ENCODE data around the gene PPM1A. TPM values are rescaled to one million over a fixed set of nuclear protein-coding genes. Genes with fewer than 3 reads are reported as not detected.
A peak's percentile ranks its signal among the peaks of the same experiment; 100 is the strongest.

Gene PPM1A
- total and polyA plus RNA-seq, 7 experiments from 2014 or later: 15.7 to 71.4 (median 43.0) TPM

GRCh38 chr14:60253649-60254048, 4.6 kb downstream of the PPM1A start:
- Mint-ChIP-seq H3K4me1 (peaks cover 41 to 79% (median 74%) of the 10 kb centered on the region in 7 donors), H3K36me3 (peaks cover 0 to 7% (median 7%) of the 10 kb centered on the region in 5 donors), H3K27me3 (no peaks in the 10 kb centered on the region), H3K9me3 (peaks cover 0 to 3% (median 0%) of the 10 kb centered on the region in 11 donors), H3K27ac (no peak overlapping the region), H3K4me3 (no peak overlapping the region)
- ATAC-seq (no peak), DNase-seq (no peak)
- intact Hi-C loops (cut with micrococcal nuclease): loop anchor here in 1 of 2 donors (5.0 kb wide), 1 partner anchor 44 kb away; no protein-coding TSS in a partner anchor
- Histone ChIP-seq H3K4me3 (ENCODE audit: low read length) (no peak overlapping the region), H3K4me1 (ENCODE audit: control insufficient read depth in 2 of 2, insufficient read depth in 2 of 2, low read length in 2 of 2) (peaks cover 7 to 32% of the 10 kb centered on the region in 2 donors), H3K36me3 (ENCODE audit: control insufficient read depth in 2 of 3, insufficient read depth in 3 of 3, low read length in 3 of 3) (no peaks in the 10 kb centered on the region), H3K9me3 (ENCODE audit: control insufficient read depth in 2 of 3, low read length in 3 of 3) (no peaks in the 10 kb centered on the region), H3K27ac (ENCODE audit: low read depth, low read length) (no peak overlapping the region), H3K27me3 (ENCODE audit: control insufficient read depth in 2 of 2, insufficient read depth in 2 of 2, low read length in 2 of 2) (no peaks in the 10 kb centered on the region)
- CTCF ChIA-PET: interaction anchor here (0.5 to 1.8 kb wide), 2 partner anchors 22 to 73 kb away, joined by 3 to 6 read pairs; no protein-coding TSS in a partner anchor
- POLR2A ChIA-PET: interaction anchor here (0.5 to 0.7 kb wide), 3 partner anchors 88 to 1766 kb away, joined by 3 read pairs; partner anchors contain the start of gene DHRS7

GRCh38 chr14:60254176-60254575, 5.2 kb downstream of the PPM1A start:
- H3K36me3 ChIP-seq (ENCODE audit: control insufficient read depth in 2 of 3, insufficient read depth in 3 of 3, low read length in 3 of 3): no peaks in the 10 kb centered on the region
- H3K9me3 ChIP-seq (ENCODE audit: control insufficient read depth in 2 of 3, low read length in 3 of 3): no peaks in the 10 kb centered on the region
- H3K4me3 Mint-ChIP-seq: peak overlapping the region in 5 of 10 donors; percentile 0 to 63 (median 11)
- no peak for ATAC-seq
- intact Hi-C loops (cut with micrococcal nuclease): loop anchor here in 1 of 2 donors (5.0 kb wide), 1 partner anchor 43 kb away; no protein-coding TSS in a partner anchor
- no peak overlapping the region for H3K27ac ChIP-seq (ENCODE audit: low read depth, low read length)
- CTCF ChIA-PET: interaction anchor here (0.5 to 1.8 kb wide), 2 partner anchors 22 to 73 kb away, joined by 3 to 6 read pairs; no protein-coding TSS in a partner anchor
- no peak overlapping the region for H3K4me3 ChIP-seq (ENCODE audit: low read length)
- POLR2A ChIA-PET: interaction anchor here (0.6 to 0.7 kb wide), 2 partner anchors 89 to 1766 kb away, joined by 3 read pairs; partner anchors contain the start of gene DHRS7
- H3K27ac Mint-ChIP-seq: peak overlapping the region in 1 of 9 donors; percentile 42
- H3K4me1 Mint-ChIP-seq: peaks cover 43 to 84% (median 79%) of the 10 kb centered on the region in 7 donors
- H3K4me1 ChIP-seq (ENCODE audit: control insufficient read depth in 2 of 2, insufficient read depth in 2 of 2, low read length in 2 of 2): peaks cover 7 to 32% of the 10 kb centered on the region in 2 donors
- H3K9me3 Mint-ChIP-seq: no peaks in the 10 kb centered on the region
- H3K27me3 ChIP-seq (ENCODE audit: control insufficient read depth in 2 of 2, insufficient read depth in 2 of 2, low read length in 2 of 2): no peaks in the 10 kb centered on the region
- H3K36me3 Mint-ChIP-seq: peaks cover 0 to 12% (median 7%) of the 10 kb centered on the region in 5 donors
- H3K27me3 Mint-ChIP-seq: no peaks in the 10 kb centered on the region
- no peak for DNase-seq

- Mint-ChIP-seq H3K27me3 (no peaks in the 10 kb centered on the region), H3K4me3 (no peak overlapping the region), H3K9me3 (peaks cover 0 to 4% (median 0%) of the 10 kb centered on the region in 11 donors), H3K27ac (no peak overlapping the region), H3K4me1 (peaks cover 19 to 86% (median 73%) of the 10 kb centered on the region in 7 donors), H3K36me3 (peaks cover 0 to 23% (median 11%) of the 10 kb centered on the region in 5 donors)
- H3K4me1 ChIP-seq (ENCODE audit: control insufficient read depth in 2 of 2, insufficient read depth in 2 of 2, low read length in 2 of 2): peaks cover 0 to 7% of the 10 kb centered on the region in 2 donors
- DNase-seq: no peak
- H3K9me3 ChIP-seq (ENCODE audit: control insufficient read depth in 2 of 3, low read length in 3 of 3): no peaks in the 10 kb centered on the region
- ChIA-PET CTCF (interaction anchor here (0.6 kb wide), 1 partner anchor 30 kb away, joined by 3 read pairs; no protein-coding TSS in a partner anchor), POLR2A (no interaction called here)
- ATAC-seq: no peak
- intact Hi-C loops (cut with micrococcal nuclease): no loop called here
- no peak overlapping the region for H3K4me3 ChIP-seq (ENCODE audit: low read length)
- H3K36me3 ChIP-seq (ENCODE audit: control insufficient read depth in 2 of 3, insufficient read depth in 3 of 3, low read length in 3 of 3): no peaks in the 10 kb centered on the region
- H3K27ac ChIP-seq (ENCODE audit: low read depth, low read length): no peak overlapping the region
- no peaks in the 10 kb centered on the region for H3K27me3 ChIP-seq (ENCODE audit: control insufficient read depth in 2 of 2, insufficient read depth in 2 of 2, low read length in 2 of 2)
Measured at GRCh38 chr14:60257865-60258264, 8.8 kb downstream of the PPM1A start.

GRCh38 chr14:60265163-60265562, 16.1 kb downstream of the PPM1A start:
- peaks cover 7 to 70% (median 56%) of the 10 kb centered on the region in 7 donors for H3K4me1 Mint-ChIP-seq
- Histone ChIP-seq H3K4me1 (ENCODE audit: control insufficient read depth in 2 of 2, insufficient read depth in 2 of 2, low read length in 2 of 2) (peaks cover 0 to 3% of the 10 kb centered on the region in 2 donors), H3K36me3 (ENCODE audit: control insufficient read depth in 2 of 3, insufficient read depth in 3 of 3, low read length in 3 of 3) (no peaks in the 10 kb centered on the region), H3K27me3 (ENCODE audit: control insufficient read depth in 2 of 2, insufficient read depth in 2 of 2, low read length in 2 of 2) (no peaks in the 10 kb centered on the region), H3K4me3 (ENCODE audit: low read length) (no peak overlapping the region), H3K27ac (ENCODE audit: low read depth, low read length) (no peak overlapping the region), H3K9me3 (ENCODE audit: control insufficient read depth in 2 of 3, low read length in 3 of 3) (no peaks in the 10 kb centered on the region)
- peaks cover 0 to 27% (median 9%) of the 10 kb centered on the region in 11 donors for H3K9me3 Mint-ChIP-seq
- intact Hi-C loops (cut with micrococcal nuclease): no loop called here
- peaks cover 0 to 35% (median 26%) of the 10 kb centered on the region in 5 donors for H3K36me3 Mint-ChIP-seq
- H3K27ac Mint-ChIP-seq: peak overlapping the region in 2 of 9 donors; percentile 0 to 19
- no peaks in the 10 kb centered on the region for H3K27me3 Mint-ChIP-seq
- CTCF ChIA-PET: interaction anchor here (1.1 kb wide), 1 partner anchor 66 kb away, joined by 5 read pairs; no protein-coding TSS in a partner anchor
- POLR2A ChIA-PET: no interaction called here
- H3K4me3 Mint-ChIP-seq: no peak overlapping the region
- DNase-seq (no peak), ATAC-seq (no peak)

- Mint-ChIP-seq H3K27me3 (no peaks in the 10 kb centered on the region), H3K4me3 (no peak overlapping the region)
Measured at GRCh38 chr14:60266021-60266937, 17.3 kb downstream of the PPM1A start.

GRCh38 chr14:60272177-60272576, 23.2 kb downstream of the PPM1A start:
- Histone ChIP-seq H3K9me3 (ENCODE audit: control insufficient read depth in 2 of 3, low read length in 3 of 3) (no peaks in the 10 kb centered on the region), H3K4me1 (ENCODE audit: control insufficient read depth in 2 of 2, insufficient read depth in 2 of 2, low read length in 2 of 2) (peaks cover 7 to 30% of the 10 kb centered on the region in 2 donors), H3K27me3 (ENCODE audit: control insufficient read depth in 2 of 2, insufficient read depth in 2 of 2, low read length in 2 of 2) (no peaks in the 10 kb centered on the region), H3K4me3 (ENCODE audit: low read length) (no peak overlapping the region), H3K27ac (ENCODE audit: low read depth, low read length) (no peak overlapping the region), H3K36me3 (ENCODE audit: control insufficient read depth in 2 of 3, insufficient read depth in 3 of 3, low read length in 3 of 3) (no peaks in the 10 kb centered on the region)
- CTCF ChIA-PET: no interaction called here
- no peak for DNase-seq
- POLR2A ChIA-PET: no interaction called here
- Mint-ChIP-seq H3K27me3 (no peaks in the 10 kb centered on the region), H3K36me3 (peaks cover 0 to 33% (median 25%) of the 10 kb centered on the region in 5 donors), H3K9me3 (peaks cover 0 to 5% (median 0%) of the 10 kb centered on the region in 11 donors), H3K27ac (peak overlapping the region in 1 of 9 donors; percentile 13), H3K4me1 (peaks cover 24 to 85% (median 75%) of the 10 kb centered on the region in 7 donors), H3K4me3 (peak overlapping the region in 1 of 10 donors; percentile 41)
- intact Hi-C loops (cut with micrococcal nuclease): no loop called here
- ATAC-seq: no peak

More at GRCh38 chr14:60266021-60266937, 17.3 kb downstream of the PPM1A start:
- peaks cover 10 to 68% (median 53%) of the 10 kb centered on the region in 7 donors for H3K4me1 Mint-ChIP-seq
- H3K27ac ChIP-seq (ENCODE audit: low read depth, low read length): no peak overlapping the region
- no peaks in the 10 kb centered on the region for H3K27me3 ChIP-seq (ENCODE audit: control insufficient read depth in 2 of 2, insufficient read depth in 2 of 2, low read length in 2 of 2)
- ChIA-PET POLR2A (interaction anchor here (1.0 kb wide), 1 partner anchor 17 kb away, joined by 4 read pairs; the partner anchor contains the start of gene PPM1A), CTCF (interaction anchor here (0.6 to 1.6 kb wide), 9 partner anchors 9 to 593 kb away, joined by 3 to 6 read pairs (median 3); no protein-coding TSS in a partner anchor)
- no peaks in the 10 kb centered on the region for H3K36me3 ChIP-seq (ENCODE audit: control insufficient read depth in 2 of 3, insufficient read depth in 3 of 3, low read length in 3 of 3)
- peak in 4 of 9 donors; percentile 12 to 22 (median 16) for DNase-seq
- peaks cover under 1 to 3% of the 10 kb centered on the region in 2 donors for H3K4me1 ChIP-seq (ENCODE audit: control insufficient read depth in 2 of 2, insufficient read depth in 2 of 2, low read length in 2 of 2)
- no peak overlapping the region for H3K4me3 ChIP-seq (ENCODE audit: low read length)
- peak; percentile 70 for ATAC-seq
- H3K36me3 Mint-ChIP-seq: peaks cover 0 to 41% (median 19%) of the 10 kb centered on the region in 5 donors
- intact Hi-C loops (cut with micrococcal nuclease): loop anchor here (1.0 kb wide), 6 partner anchors 16 to 293 kb away; partner anchors contain the start of gene PPM1A (in 1 of the 2)
- H3K9me3 ChIP-seq (ENCODE audit: control insufficient read depth in 2 of 3, low read length in 3 of 3): no peaks in the 10 kb centered on the region
- peaks cover 0 to 27% (median 9%) of the 10 kb centered on the region in 11 donors for H3K9me3 Mint-ChIP-seq
- no peak overlapping the region for H3K27ac Mint-ChIP-seq

All from naive thymus-derived CD4-positive, alpha-beta T cell (primary cell).